NCI-H2227 (cell line): ENCODE measurements around the gene SMAD5.

Source experiments
- DNase-seq: peaks from one replicate; lab custom pipeline; 2025; ENCODE audit not compliant: unreplicated experiment; lab: John Stamatoyannopoulos, UW

SMAD5 gene

DNA sequence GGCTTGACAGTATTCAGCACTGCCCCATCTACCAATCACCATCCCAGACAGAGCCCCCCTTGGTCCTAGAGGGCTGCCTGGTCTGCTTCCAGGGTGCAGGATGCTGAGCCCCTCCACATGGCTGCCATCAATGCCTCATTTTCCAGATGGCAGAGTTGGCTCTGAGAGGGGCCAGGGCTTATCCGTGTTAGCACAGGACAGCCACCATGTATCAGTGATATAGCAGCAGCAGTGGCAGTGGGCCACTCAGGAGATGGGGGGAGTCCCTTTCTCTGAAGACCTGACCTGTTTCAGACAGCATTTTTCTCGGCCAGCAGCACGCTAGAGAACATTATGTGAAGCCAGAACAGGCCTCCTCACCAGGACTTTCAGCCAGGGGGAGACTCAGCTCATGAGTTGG, 61.9 kb downstream of the SMAD5 start:
- DNase-seq: no peak

DNA sequence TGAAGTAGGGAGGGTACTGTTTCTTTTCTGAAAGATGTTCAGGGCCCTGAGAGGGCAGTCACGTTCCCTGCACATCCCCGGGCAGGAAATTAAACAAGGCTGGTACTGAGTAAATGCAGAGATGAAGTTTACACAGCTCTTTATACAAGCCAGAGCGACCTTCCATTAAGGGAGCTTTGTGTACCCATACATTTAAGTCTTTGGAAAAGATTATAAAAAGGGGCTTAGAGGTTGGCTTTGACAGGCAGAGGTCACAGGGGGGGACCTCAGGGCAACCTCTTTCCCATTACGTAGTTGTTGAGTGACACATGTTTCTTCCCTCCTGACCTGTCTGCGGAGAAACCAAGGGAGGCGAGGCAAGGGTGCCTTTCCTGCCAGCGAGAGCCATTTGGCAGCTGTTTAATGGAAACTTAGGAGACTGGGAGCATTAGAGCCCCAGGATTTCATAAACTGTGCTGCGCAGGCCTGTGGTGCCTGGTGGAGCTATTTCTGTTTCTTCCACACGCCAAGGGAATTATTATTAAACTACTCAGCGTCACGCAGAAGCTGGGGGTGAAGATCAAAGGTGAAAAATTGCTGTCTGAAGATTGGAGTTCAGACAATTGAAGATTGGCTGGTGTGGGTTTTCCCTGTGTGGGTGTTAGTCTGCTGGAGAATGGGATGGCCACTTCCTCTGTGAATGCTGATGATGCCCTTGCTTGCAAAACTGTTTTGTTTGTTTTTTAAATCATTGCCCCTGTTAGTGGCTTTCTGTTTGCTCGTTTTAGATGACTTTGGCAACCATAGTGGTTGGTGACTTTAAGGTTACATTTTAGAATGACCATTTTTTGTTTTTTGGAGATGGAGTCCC, 63.6 kb downstream of the SMAD5 start:
- DNase-seq: peak; percentile 8

DNA sequence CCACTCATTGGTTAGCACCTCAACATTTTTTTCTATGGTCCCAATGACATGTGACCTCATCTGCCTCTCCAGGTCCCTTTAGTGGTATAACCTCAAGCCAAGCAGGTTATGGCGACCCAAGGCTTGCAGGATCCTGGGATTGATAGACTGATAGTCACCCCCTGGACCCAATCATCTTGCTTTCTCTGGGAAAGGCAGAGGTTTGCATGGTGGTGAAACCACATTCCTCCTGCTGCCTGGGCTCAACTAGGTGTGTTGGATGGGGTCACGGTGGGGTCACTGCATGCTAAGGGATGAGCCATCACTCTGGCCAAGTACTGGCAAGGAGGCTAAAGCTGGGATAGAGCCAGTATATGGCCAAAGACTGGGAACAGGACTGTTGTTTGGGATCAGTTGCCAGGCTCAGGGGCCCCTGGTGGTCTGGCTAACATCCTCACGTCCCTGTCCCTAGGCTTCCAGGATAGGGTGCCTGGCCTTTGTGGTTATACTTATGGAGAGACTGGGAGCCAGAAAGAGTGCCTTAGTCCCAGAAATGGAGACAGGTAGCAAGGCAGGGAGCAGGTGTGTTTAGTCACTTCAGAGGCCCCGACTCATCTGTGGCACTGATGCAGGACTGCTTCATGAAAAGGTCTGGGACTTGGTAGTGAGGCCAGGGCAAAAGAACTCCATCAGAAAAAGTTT, 65.0 kb downstream of the SMAD5 start:
- no peak for DNase-seq

DNA sequence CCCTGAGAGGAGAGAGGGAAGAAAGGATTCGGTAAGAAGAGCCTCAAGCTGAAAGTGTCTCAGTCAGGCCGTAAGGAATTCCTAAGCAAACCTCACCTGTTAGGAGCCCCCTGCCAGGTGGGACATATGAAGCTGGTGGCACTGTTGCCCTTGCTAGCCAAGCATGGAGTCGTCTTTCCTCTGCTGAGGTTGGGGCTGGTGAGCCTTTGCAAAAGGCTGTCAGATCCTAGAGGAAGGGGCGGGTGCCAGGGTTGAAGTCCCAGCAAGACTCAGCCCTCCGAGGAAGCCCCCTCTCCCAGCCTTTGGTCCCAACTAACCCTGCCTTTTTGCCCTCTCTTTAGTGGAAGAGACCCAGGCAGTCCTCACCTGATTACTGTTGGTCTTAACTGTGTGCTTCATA, 65.8 kb downstream of the SMAD5 start:
- no peak for DNase-seq

GRCh38 chr5:136199408-136199807, 66.8 kb downstream of the SMAD5 start:
- no peak for DNase-seq

GRCh38 chr5:136200130-136200529, 67.5 kb downstream of the SMAD5 start:
- no peak for DNase-seq

DNA sequence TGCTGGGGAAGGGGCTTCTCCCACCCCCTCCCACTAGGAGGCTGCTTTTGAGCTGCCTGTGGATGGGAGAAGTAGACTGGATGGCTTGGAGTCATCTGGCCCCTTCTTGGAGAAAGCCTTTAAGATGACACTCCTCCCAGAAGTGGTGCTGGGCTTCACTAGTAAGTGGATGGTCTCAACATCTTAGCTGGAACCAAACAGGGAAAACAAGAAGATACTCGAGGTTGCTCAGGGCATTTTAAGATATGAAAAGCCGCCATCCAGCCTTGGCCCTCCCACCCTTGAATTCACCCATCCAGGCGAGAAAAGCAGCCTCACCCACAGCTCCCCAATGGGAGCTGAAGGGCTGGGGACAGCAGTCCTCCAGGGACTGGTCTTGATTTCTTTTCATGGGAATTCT, 68.1 kb downstream of the SMAD5 start:
- DNase-seq: no peak

- DNase-seq: no peak
Observed at GRCh38 chr5:136201870-136202269, 69.2 kb downstream of the SMAD5 start.

GRCh38 chr5:136202469-136203205, 70.0 kb downstream of the SMAD5 start:
- peak; percentile 59 for DNase-seq

GRCh38 chr5:136203303-136203922, 70.8 kb downstream of the SMAD5 start:
- no peak for DNase-seq

DNA sequence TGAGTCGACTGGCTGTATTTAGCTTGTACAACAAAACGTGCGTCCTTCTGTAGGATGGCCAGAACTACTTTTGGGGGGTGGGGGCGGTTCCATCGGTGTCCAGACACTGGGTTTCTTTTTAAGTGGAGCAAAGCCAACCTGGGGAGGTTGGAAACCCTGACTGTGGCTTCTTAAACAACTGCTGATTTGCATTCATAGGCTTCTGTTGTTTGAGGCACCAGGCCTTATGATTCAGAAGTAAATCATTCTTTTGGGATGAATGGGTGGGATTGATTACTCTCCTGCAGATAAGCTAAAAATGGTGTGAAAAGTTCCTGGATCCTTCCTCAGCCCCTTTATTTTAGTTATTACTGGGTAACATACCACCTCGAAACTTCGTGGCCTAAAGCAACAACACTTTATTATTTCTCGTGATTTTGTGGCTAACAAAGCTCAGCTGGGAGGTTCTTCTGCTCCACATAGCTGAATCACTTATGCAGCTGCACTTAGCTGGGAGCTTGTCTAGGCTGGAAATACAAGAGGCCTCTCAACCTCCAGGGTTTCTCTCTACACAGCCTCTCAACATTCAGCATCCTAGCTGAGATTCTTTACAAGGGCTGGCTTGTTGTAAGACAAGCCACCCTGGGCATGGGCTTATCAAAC, 72.5 kb downstream of the SMAD5 start:
- DNase-seq: no peak

DNA sequence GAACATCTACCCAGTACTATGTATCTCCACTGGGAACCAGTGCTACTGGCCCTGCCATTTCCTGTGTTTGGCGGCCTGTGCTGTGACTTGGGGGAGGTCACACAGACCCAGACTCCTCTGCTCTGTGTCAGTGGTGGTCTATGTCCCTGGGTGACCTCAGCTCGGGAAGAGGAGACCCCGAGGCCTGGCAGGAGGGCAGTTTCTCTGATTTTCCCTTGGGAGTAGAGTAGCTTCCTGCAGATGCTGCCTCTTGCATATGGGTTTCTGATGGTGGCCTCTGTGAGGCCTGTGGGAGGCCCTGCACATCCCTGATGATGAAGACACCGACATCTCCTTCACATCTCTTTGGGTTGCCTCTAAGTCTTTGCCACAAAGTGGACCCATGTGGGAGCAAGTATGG, 73.3 kb downstream of the SMAD5 start:
- DNase-seq: no peak

- no peak for DNase-seq
Observed at GRCh38 chr5:136206361-136206760, 73.7 kb downstream of the SMAD5 start.

DNA sequence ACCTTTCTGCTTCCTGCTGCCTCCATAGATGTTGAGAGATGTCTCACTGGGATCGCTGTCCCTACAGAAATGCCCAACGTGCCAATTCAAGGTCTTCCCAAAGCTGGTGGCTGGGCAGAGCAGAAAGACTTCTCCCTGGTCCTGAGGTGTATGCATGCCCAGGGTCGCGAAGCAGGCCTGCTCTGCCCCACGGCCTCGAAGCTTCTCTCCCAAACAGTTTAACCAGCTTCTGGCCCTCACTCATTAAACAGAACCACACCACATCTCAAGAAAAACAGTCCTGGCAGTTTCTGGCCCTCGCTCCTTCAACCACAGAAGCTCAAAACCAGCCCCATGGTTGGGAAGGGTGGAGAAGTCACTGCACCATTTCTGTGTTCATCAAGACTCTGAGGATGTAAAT, 75.0 kb downstream of the SMAD5 start:
- no peak for DNase-seq

DNA sequence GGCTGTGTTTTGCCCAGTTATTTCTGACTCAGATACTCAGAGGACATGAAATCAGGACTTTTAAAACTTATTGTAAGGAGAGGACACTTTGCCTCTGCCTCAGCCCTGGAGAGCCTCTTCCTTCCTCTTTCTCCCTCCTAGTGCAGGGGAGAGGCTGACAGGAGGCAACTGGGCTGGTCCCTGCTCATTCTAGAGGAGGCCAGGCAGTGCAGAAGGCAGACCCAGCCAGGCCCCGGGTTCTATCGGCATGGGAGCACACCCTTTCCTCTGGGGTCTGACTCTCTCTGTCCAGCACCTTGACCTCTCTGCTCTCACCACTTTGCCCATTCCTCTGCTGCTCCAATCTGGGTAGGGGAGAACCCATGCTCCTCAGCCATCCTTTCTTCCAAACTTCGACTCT, 76.3 kb downstream of the SMAD5 start:
- no peak for DNase-seq

DNA sequence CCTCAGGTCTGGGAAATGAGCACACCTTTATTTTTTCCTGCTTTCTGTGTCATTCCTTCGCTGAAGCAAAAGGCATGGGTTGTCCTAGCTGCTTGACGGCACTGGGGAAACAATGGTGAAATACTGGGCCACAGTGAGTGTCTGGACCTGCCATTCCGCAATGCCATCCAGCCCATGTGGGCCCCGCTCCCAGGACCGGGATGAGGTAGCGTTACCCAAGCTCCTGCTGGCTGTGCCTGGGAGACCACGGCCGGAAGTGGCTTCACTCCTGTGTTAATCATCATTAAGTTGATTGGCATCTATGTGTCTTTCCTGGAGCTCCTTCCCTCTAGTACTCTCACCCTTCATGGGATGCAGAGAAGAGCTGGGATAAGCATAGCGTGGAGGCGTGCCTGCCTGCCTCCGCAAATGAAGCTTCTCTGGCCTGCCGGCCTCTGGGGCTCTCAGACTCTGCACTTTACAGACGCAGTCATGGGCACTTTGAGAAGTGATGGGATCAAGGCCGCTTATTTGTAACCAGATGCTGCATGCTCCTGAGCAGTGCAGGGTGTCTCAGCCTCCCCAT, 76.8 kb downstream of the SMAD5 start:
- no peak for DNase-seq

DNA sequence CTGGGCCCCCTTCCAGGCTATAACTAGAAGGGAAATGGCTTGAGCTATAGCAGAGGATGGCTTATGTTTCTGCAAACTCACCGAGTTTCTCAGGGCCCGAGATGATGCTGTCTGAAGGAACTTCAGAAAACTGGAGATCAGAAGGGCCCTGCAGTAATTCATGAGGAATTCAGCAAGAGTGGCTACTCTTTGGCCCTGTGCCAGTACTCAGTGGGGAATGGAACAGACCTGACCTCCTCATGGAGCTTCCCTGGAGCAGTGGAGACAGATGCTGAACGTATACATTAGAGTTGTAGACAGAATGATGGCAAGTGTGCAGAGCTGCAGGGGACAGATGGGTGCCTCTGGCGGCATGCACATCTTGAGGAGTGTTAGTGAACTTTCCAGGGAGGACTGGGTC, 77.6 kb downstream of the SMAD5 start:
- peak; percentile 19 for DNase-seq

DNA sequence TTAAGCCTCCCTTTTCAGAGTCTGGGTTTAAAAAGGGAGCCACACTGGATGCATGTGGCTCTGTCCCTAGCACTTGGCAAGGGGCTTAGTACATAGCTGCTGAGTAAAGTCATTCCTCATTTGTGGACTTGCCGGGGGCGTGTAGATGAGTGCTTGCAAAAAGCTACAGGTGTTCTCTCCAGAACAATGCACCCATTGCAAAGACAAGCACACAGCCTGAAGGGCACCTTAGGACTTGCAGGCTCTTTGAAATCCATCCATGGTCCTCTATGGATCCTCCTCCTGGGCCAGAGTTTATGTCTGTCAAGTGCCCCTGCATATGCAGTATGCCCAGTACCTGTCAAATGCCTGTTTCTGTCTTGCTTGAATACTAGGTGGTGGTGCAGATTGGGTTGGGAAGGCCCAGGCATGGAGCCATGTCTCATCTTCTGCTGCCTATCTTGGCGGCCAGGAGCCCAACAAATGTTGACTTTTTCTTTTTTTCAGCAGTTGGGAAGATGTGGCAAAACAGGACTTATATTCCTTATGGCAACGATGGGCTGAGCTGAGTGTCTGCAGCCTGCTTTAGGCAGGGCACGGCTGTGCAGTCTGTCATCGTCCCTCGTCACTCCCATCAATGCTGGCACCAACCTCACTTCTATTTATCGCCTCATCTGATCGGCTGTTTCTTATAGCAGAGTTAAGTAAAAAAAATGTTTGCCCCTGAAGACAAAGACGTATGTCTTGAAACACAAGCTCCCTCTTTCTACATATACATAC, 78.8 kb downstream of the SMAD5 start:
- no peak for DNase-seq

DNA sequence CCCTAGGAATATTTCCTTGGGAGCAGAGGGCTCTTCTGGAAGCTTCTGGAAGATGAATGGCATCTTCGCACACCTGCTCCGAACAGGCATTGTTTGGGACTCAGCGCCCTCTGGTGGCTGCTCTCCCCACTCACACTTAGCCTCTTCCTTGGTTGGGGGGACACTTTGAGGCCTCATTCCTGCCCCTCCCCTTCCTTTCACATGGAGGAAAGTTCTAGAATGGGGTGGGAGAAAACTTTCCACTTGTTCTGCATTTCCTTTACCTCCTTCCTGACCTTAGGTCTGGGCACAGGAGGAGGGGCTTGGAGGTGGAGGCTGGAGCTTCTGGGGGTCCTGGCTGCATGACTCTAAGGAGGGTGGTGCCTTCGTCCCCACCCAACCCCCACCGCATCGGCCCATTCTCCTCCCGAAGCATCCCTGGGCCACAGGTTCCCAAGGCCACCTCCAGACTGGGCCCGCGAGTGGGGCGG, 79.6 kb downstream of the SMAD5 start:
- DNase-seq: peak; percentile 44
